HG03025 (cell line): ENCODE data around the gene TMPRSS3.

ENCODE experiments used
- ATAC-seq: cut with Tn5 transposase; IDR thresholded peaks from one replicate; pipeline ENCODE4 v1.9.1; 2021; ENCODE audit warnings: mild to moderate bottlenecking, moderate library complexity; ENCODE audit not compliant: unreplicated experiment, low FRiP score

TMPRSS3 gene

GRCh38 chr21:42391297-42391696, 4.6 kb downstream of the TMPRSS3 start:
- ATAC-seq, result no peak

GRCh38 chr21:42390696-42391095, 5.2 kb downstream of the TMPRSS3 start:
- no peak for ATAC-seq

GRCh38 chr21:42390193-42390592, 5.7 kb downstream of the TMPRSS3 start:
- no peak for ATAC-seq

- ATAC-seq, result no peak
Observed at GRCh38 chr21:42389449-42389835, 6.4 kb downstream of the TMPRSS3 start.

- ATAC-seq, result no peak
Observed at GRCh38 chr21:42388740-42389448, 7.0 kb downstream of the TMPRSS3 start.

- ATAC-seq, result no peak
Observed at GRCh38 chr21:42387843-42388340, 8.0 kb downstream of the TMPRSS3 start.

- no peak for ATAC-seq
Observed at GRCh38 chr21:42387164-42387563, 8.7 kb downstream of the TMPRSS3 start.

GRCh38 chr21:42386034-42386591, 9.7 kb downstream of the TMPRSS3 start:
- no peak for ATAC-seq

GRCh38 chr21:42385619-42386018, 10.2 kb downstream of the TMPRSS3 start:
- no peak for ATAC-seq

GRCh38 chr21:42384989-42385388, 10.9 kb downstream of the TMPRSS3 start:
- ATAC-seq, result no peak

GRCh38 chr21:42384156-42384945, 11.5 kb downstream of the TMPRSS3 start:
- ATAC-seq, result no peak

- no peak for ATAC-seq
Observed at GRCh38 chr21:42383331-42383730, 12.5 kb downstream of the TMPRSS3 start.

GRCh38 chr21:42382915-42383314, 12.9 kb downstream of the TMPRSS3 start:
- ATAC-seq, result no peak

- ATAC-seq, result no peak
Observed at GRCh38 chr21:42381347-42381984, 14.4 kb downstream of the TMPRSS3 start.

GRCh38 chr21:42379426-42380215, 16.2 kb downstream of the TMPRSS3 start:
- ATAC-seq, result no peak

GRCh38 chr21:42378418-42378817, 17.4 kb downstream of the TMPRSS3 start:
- ATAC-seq, result no peak

GRCh38 chr21:42377951-42378340, 17.9 kb downstream of the TMPRSS3 start:
- ATAC-seq, result no peak

- ATAC-seq, result no peak
Observed at GRCh38 chr21:42377211-42377950, 18.5 kb downstream of the TMPRSS3 start.

- no peak for ATAC-seq
Observed at GRCh38 chr21:42376338-42376982, 19.4 kb downstream of the TMPRSS3 start.
